ENCODE data around the gene INSC. TPM values are rescaled to one million over a fixed set of nuclear protein-coding genes. Genes with fewer than 3 reads are reported as not detected.

The INSC gene
- total RNA-seq, 1 experiment from 2014 or later = 0.17 TPM

DNA sequence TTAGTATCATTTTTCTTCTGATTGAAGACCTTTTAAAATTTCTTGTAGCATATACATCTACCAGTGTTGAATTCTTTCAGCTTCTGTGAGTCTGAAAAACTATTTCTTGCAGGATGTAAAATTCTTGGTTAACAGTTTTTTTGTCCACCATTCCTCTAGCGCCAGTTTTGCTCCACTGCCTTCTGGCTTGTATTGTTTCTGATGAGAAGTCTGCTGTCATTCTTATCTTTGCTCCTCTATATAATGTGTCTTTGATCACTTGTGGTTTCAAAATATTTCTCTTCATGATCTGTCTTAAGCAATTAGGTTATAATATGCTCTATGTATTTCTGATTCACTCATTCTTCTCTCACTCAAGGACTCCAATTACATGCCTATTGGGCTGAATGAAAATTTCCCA is 152.3 kb downstream of the INSC start:
- DNase-seq (ENCODE audit: low read depth, low spot score) (no peak), ATAC-seq (no peak)
- Histone ChIP-seq H3K4me1 (ENCODE audit: control insufficient read depth in 1 of 2, insufficient read depth in 2 of 2, low read length in 2 of 2) (no peaks in the 10 kb centered on the region), H3K79me2 (ENCODE audit: insufficient read depth, low read length) (no peaks in the 10 kb centered on the region), H4K20me1 (ENCODE audit: insufficient read depth) (no peaks in the 10 kb centered on the region), H2AFZ (ENCODE audit: low read depth, low read length, poor library complexity, severe bottlenecking) (no peak overlapping the region), H3K4me2 (ENCODE audit: low read length) (no peak overlapping the region), H3K9me2 (ENCODE audit: insufficient read depth) (no peaks in the 10 kb centered on the region), H3K36me3 (ENCODE audit: control insufficient read depth in 1 of 2, insufficient read depth in 2 of 2, low read length in 2 of 2) (no peaks in the 10 kb centered on the region), H3K9ac (ENCODE audit: low read length) (no peak overlapping the region), H3K9me3 (ENCODE audit: control insufficient read depth in 1 of 2, insufficient read depth in 1 of 2, low read depth in 1 of 2, low read length in 2 of 2) (no peaks in the 10 kb centered on the region), H3K27me3 (ENCODE audit: insufficient read depth, low read length) (no peaks in the 10 kb centered on the region), H3K4me3 (replicated peaks in 1 of 2; ENCODE audit: low read depth in 1 of 2, low read length in 2 of 2) (no peak overlapping the region), H3K27ac (ENCODE audit: low read depth, low read length) (no peak overlapping the region)
- intact Hi-C loops (cut with micrococcal nuclease) = no loop called here
- CTCF ChIA-PET = no interaction called here
- RAD21 ChIA-PET (ENCODE audit: low non-redundant PET in 1 of 2, low total read pairs in 2 of 2, uncharacterized antibody in 2 of 2, unreplicated experiment in 2 of 2) = no interaction called here
- TF ChIP-seq CBX3 (IDR thresholded peaks at IDR 0.05; ENCODE audit: low read depth) (peak; percentile 50; the same call in 1 of the 2 replicates), SRF (IDR thresholded peaks at IDR 0.05; ENCODE audit: low read depth) (no peak), ZNF274 (IDR thresholded peaks at IDR 0.05; ENCODE audit: low read depth, low read length) (no peak), YY1 (IDR thresholded peaks at IDR 0.05; ENCODE audit: extremely low read depth, insufficient replicate concordance, low read depth, low read length) (no peak)
- BruUV-seq (replicated peaks) = no TSS peak
- POLR2A ChIA-PET = no interaction called here

DNA sequence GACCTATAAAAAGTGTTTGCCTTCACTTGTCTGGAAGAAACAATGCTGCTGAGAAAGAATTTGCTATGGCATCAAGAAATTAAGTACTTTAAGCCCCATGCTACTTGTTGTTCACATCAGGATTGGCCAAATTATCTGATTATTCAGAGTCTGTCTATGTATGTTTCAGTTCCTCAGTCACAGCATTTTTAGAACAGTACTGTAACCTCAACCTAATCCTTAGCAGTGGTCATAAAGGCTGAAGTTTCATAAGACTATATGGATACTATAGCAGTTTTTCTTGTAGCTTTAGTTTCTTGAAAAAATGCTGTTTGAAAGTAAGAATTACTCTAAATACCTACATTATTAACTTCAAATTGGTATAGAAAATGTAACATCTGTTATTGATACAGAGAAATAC is 153.9 kb downstream of the INSC start:
- TF ChIP-seq YY1 (IDR thresholded peaks at IDR 0.05; ENCODE audit: extremely low read depth, insufficient replicate concordance, low read depth, low read length) = no peak
- no peaks in the 10 kb centered on the region for H3K9me2 ChIP-seq (ENCODE audit: insufficient read depth)
- DNase-seq (ENCODE audit: low read depth, low spot score) (no peak), ATAC-seq (no peak)
- ChIA-PET CTCF (no interaction called here), POLR2A (no interaction called here), RAD21 (ENCODE audit: low non-redundant PET in 1 of 2, low total read pairs in 2 of 2, uncharacterized antibody in 2 of 2, unreplicated experiment in 2 of 2) (no interaction called here)
- no peak overlapping the region for H3K4me2 ChIP-seq (ENCODE audit: low read length)
- H3K9ac ChIP-seq (ENCODE audit: low read length) = no peak overlapping the region
- no peaks in the 10 kb centered on the region for H4K20me1 ChIP-seq (ENCODE audit: insufficient read depth)
- no peaks in the 10 kb centered on the region for H3K4me1 ChIP-seq (ENCODE audit: control insufficient read depth in 1 of 2, insufficient read depth in 2 of 2, low read length in 2 of 2)
- no peak overlapping the region for H3K4me3 ChIP-seq (replicated peaks in 1 of 2; ENCODE audit: low read depth in 1 of 2, low read length in 2 of 2)
- BruUV-seq (replicated peaks) = no TSS peak
- H2AFZ ChIP-seq (ENCODE audit: low read depth, low read length, poor library complexity, severe bottlenecking) = no peak overlapping the region
- intact Hi-C loops (cut with micrococcal nuclease) = no loop called here
- H3K27ac ChIP-seq (ENCODE audit: low read depth, low read length) = no peak overlapping the region
- no peaks in the 10 kb centered on the region for H3K9me3 ChIP-seq (ENCODE audit: control insufficient read depth in 1 of 2, insufficient read depth in 1 of 2, low read depth in 1 of 2, low read length in 2 of 2)
- H3K36me3 ChIP-seq (ENCODE audit: control insufficient read depth in 1 of 2, insufficient read depth in 2 of 2, low read length in 2 of 2) = no peaks in the 10 kb centered on the region
- H3K79me2 ChIP-seq (ENCODE audit: insufficient read depth, low read length) = no peaks in the 10 kb centered on the region
- 0 out of 2 replicates have a peak, but pooled peaks cover 4% of the 10 kb centered on the region for H3K27me3 ChIP-seq (ENCODE audit: insufficient read depth, low read length)

All from HCT116 (cell line).